NCI-H1930 (cell line): ENCODE data around the gene PTPN9.
"Not testable (repeated sequence)": the region's sequence is repeated elsewhere in the genome, so short reads cannot be mapped to it uniquely, and the experiment has no call there.

Experiments
- DNase-seq, 2 experiments: peaks; one replicate each; lab custom pipeline; 2025; lab: John Stamatoyannopoulos, UW

Gene PTPN9

DNA sequence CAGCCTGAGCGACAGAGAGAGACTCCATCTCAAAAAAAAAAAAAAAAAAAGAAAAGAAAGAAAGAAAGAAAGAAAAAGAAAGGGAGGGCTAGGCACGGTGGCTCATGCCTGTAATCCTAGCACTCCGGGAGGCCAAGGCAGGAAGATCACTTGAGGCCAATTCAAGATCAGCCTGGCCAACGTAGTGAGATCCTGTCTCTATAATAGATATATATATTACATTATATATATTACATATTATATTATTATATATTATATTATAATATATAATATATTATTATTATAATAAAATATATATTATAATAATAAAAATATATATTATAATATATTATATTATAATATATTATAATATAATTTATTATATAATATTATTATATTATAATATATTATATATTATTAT, 48.9 kb downstream of the PTPN9 start:
- DNase-seq: no peak

GRCh38 chr15:75525756-75526155, 53.4 kb downstream of the PTPN9 start:
- not testable (repeated sequence) for DNase-seq

GRCh38 chr15:75523011-75523410, 56.1 kb downstream of the PTPN9 start:
- DNase-seq: no peak

GRCh38 chr15:75517233-75517632, 61.9 kb downstream of the PTPN9 start:
- DNase-seq: no peak

- DNase-seq: no peak
Measured at GRCh38 chr15:75508840-75509532, 70.1 kb downstream of the PTPN9 start.

GRCh38 chr15:75502360-75502759, 76.8 kb downstream of the PTPN9 start:
- no peak for DNase-seq

GRCh38 chr15:75493732-75494131, 85.4 kb downstream of the PTPN9 start:
- DNase-seq: no peak

GRCh38 chr15:75483961-75484360, 95.2 kb downstream of the PTPN9 start:
- DNase-seq: no peak

GRCh38 chr15:75483556-75483955, 95.6 kb downstream of the PTPN9 start:
- DNase-seq: not testable (repeated sequence)

- DNase-seq: no peak
Measured at GRCh38 chr15:75483106-75483505, 96.0 kb downstream of the PTPN9 start.

DNA sequence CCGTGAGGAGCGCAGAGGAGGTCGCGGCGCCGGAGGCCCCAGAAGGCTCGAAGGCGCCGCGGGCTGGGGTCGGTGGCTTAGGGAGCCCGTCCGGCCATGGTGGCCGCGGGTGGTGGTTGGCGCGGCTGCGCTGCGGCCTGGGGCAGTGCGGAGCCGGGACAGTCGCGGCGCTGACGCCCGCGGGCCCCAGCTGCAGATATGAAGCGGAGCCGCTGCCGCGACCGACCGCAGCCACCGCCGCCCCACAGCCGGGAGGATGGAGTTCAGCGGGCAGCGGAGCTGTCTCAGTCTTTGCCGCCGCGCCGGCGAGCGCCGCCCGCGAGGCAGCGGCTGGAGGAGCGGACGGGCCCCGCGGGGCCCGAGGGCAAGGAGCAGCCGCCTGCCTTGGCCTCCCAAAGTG, 98.7 kb downstream of the PTPN9 start:
- DNase-seq: not testable (repeated sequence)

- no peak for DNase-seq
Measured at GRCh38 chr15:75479670-75480069, 99.4 kb downstream of the PTPN9 start.

- not testable (repeated sequence) for DNase-seq
Measured at GRCh38 chr15:75477094-75477493, 102.0 kb downstream of the PTPN9 start.

GRCh38 chr15:75468913-75469598, 110.1 kb downstream of the PTPN9 start:
- DNase-seq: no peak

GRCh38 chr15:75460646-75461045, 118.5 kb downstream of the PTPN9 start:
- DNase-seq: no peak

- no peak for DNase-seq
Measured at GRCh38 chr15:75459581-75459980, 119.5 kb downstream of the PTPN9 start.

- DNase-seq: no peak
Measured at GRCh38 chr15:75456710-75457109, 122.4 kb downstream of the PTPN9 start.

- peak in 1 of 2 experiments; percentile 5 for DNase-seq
Measured at GRCh38 chr15:75455982-75456531, 123.1 kb downstream of the PTPN9 start.

GRCh38 chr15:75455424-75455981, 123.6 kb downstream of the PTPN9 start:
- peak; percentile 18 to 28 for DNase-seq

- peak in 1 of 2 experiments; percentile 21 for DNase-seq
Measured at GRCh38 chr15:75454471-75455378, 124.4 kb downstream of the PTPN9 start.

GRCh38 chr15:75453703-75454470, 125.2 kb downstream of the PTPN9 start:
- DNase-seq: peak; percentile 96 to 97
